BE2C (cell line): ENCODE results near the gene FAM200C.

Experiments
- DNase-seq: peaks from one replicate; pipeline ENCODE4 v3.0.0-alpha.2; 2020
- H3K27me3 ChIP-seq: fragments of 250-450 bp; sonication (Bioruptor Pico); 2 replicates; pipeline ENCODE4 v1.5.1; 2020; ENCODE audit warnings: mild to moderate bottlenecking
- H3K36me3 ChIP-seq: fragments of 250-450 bp; sonication (Bioruptor Pico); 2 replicates; pipeline ENCODE4 v1.5.1; 2020; ENCODE audit warnings: mild to moderate bottlenecking
- H3K4me1 ChIP-seq: fragments of 250-450 bp; sonication (Bioruptor Pico); 2 replicates; pipeline ENCODE4 v1.5.1; 2020
- H3K4me3 ChIP-seq: 2 replicates; pipeline ENCODE4 v1.5.1; 2011; ENCODE audit warnings: low read depth, low read length
- H3K9me3 ChIP-seq: fragments of 250-450 bp; sonication (Bioruptor Pico); 2 replicates; pipeline ENCODE4 v1.5.1; 2020
- CTCF ChIP-seq: IDR thresholded peaks from 2 replicates; pipeline ENCODE4 v1.5.1; 2012; ENCODE audit warnings: mild to moderate bottlenecking, low read depth, low read length

The FAM200C gene

GRCh38 chr5:160384681-160385080 lies 15.2 kb downstream of the FAM200C start:
- H3K4me3 ChIP-seq = no peak overlapping the region
- no peaks in the 10 kb centered on the region for H3K36me3 ChIP-seq
- no peak for TF ChIP-seq CTCF
- H3K9me3 ChIP-seq = no peaks in the 10 kb centered on the region; the same call in 1 of the 2 replicates
- no peaks in the 10 kb centered on the region for H3K27me3 ChIP-seq
- no peaks in the 10 kb centered on the region for H3K4me1 ChIP-seq
- no peak for DNase-seq

GRCh38 chr5:160382346-160382745 lies 17.5 kb downstream of the FAM200C start:
- no peaks in the 10 kb centered on the region for H3K4me1 ChIP-seq
- no peaks in the 10 kb centered on the region for H3K36me3 ChIP-seq
- DNase-seq = no peak
- H3K9me3 ChIP-seq = no peaks in the 10 kb centered on the region; the same call in 1 of the 2 replicates
- H3K27me3 ChIP-seq = no peaks in the 10 kb centered on the region
- TF ChIP-seq CTCF = no peak
- no peak overlapping the region for H3K4me3 ChIP-seq

- no peak for DNase-seq
- no peaks in the 10 kb centered on the region; the same call in 1 of the 2 replicates for H3K9me3 ChIP-seq
Observed at GRCh38 chr5:160380041-160380440, 19.8 kb downstream of the FAM200C start.

GRCh38 chr5:160379511-160379910 lies 20.3 kb downstream of the FAM200C start:
- no peaks in the 10 kb centered on the region; the same call in 1 of the 2 replicates for H3K9me3 ChIP-seq
- no peak overlapping the region for H3K4me3 ChIP-seq
- no peaks in the 10 kb centered on the region for H3K4me1 ChIP-seq
- peaks cover 3% of the 10 kb centered on the region; the same call in 1 of the 2 replicates for H3K27me3 ChIP-seq
- TF ChIP-seq CTCF = no peak
- no peak for DNase-seq
- no peaks in the 10 kb centered on the region for H3K36me3 ChIP-seq

More at GRCh38 chr5:160380041-160380440, 19.8 kb downstream of the FAM200C start:
- no peaks in the 10 kb centered on the region for H3K36me3 ChIP-seq
- TF ChIP-seq CTCF = no peak
- peaks cover 3% of the 10 kb centered on the region; the same call in 1 of the 2 replicates for H3K27me3 ChIP-seq
- H3K4me1 ChIP-seq = no peaks in the 10 kb centered on the region
- no peak overlapping the region for H3K4me3 ChIP-seq

GRCh38 chr5:160378330-160378729 lies 21.5 kb downstream of the FAM200C start:
- Histone ChIP-seq H3K9me3 (no peaks in the 10 kb centered on the region; the same call in 1 of the 2 replicates), H3K27me3 (peaks cover 3% of the 10 kb centered on the region; the same call in 1 of the 2 replicates), H3K36me3 (no peaks in the 10 kb centered on the region), H3K4me1 (no peaks in the 10 kb centered on the region), H3K4me3 (no peak overlapping the region)
- no peak for TF ChIP-seq CTCF
- DNase-seq = no peak

GRCh38 chr5:160377651-160378050 lies 22.2 kb downstream of the FAM200C start:
- H3K9me3 ChIP-seq = no peaks in the 10 kb centered on the region; the same call in 1 of the 2 replicates
- no peak for DNase-seq
- no peak overlapping the region for H3K4me3 ChIP-seq
- H3K36me3 ChIP-seq = no peaks in the 10 kb centered on the region
- H3K27me3 ChIP-seq = peaks cover 3% of the 10 kb centered on the region; the same call in 1 of the 2 replicates
- H3K4me1 ChIP-seq = no peaks in the 10 kb centered on the region
- no peak for TF ChIP-seq CTCF
